Measurements from ENCODE around the gene MRC1.

DNA sequence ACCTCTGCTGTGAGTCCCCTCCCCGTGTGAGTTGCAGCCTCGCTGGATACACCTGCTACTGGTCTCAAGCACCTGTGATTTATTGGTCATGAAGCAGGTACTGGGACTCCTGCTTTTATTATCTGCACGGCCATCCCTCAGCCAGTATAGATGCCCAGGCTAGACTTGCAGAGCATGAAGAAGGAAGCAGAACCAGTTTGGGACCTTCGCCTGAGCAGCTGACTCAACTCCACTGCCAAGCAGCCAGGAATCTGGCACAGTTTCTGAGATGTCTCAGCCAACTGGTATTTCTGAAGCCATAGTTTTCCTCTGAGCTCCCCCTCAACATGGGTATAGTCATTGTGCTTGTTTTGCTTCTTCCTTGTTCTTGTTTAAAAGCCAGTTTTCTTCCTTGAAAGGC lies 114.6 kb downstream of the MRC1 start:
- TF ChIP-seq TBP (IDR thresholded peaks at IDR 0.05; ENCODE audit: low read depth, low read length), result no peak
- no peak for TF ChIP-seq POLR2AphosphoS5 (IDR thresholded peaks at IDR 0.05; ENCODE audit: low read depth, low read length)
- TF ChIP-seq KDM1A (IDR thresholded peaks at IDR 0.05; ENCODE audit: borderline replicate concordance, low read length), result no peak
- TF ChIP-seq CHD1 (IDR thresholded peaks at IDR 0.05; ENCODE audit: low read depth, low read length), result no peak
- TF ChIP-seq MAFK (IDR thresholded peaks at IDR 0.05; ENCODE audit: low read depth, low read length), result no peak
- TF ChIP-seq POLR2A (IDR thresholded peaks at IDR 0.05; ENCODE audit: control extremely low read depth in 1 of 2, low read depth in 2 of 2, low read length in 2 of 2), result no peak
- TF ChIP-seq SP1 (IDR thresholded peaks at IDR 0.05; ENCODE audit: low read depth, low read length), result no peak
- TF ChIP-seq, protein P1, sequence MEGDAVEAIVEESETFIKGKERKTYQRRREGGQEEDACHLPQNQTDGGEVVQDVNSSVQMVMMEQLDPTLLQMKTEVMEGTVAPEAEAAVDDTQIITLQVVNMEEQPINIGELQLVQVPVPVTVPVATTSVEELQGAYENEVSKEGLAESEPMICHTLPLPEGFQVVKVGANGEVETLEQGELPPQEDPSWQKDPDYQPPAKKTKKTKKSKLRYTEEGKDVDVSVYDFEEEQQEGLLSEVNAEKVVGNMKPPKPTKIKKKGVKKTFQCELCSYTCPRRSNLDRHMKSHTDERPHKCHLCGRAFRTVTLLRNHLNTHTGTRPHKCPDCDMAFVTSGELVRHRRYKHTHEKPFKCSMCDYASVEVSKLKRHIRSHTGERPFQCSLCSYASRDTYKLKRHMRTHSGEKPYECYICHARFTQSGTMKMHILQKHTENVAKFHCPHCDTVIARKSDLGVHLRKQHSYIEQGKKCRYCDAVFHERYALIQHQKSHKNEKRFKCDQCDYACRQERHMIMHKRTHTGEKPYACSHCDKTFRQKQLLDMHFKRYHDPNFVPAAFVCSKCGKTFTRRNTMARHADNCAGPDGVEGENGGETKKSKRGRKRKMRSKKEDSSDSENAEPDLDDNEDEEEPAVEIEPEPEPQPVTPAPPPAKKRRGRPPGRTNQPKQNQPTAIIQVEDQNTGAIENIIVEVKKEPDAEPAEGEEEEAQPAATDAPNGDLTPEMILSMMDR (IDR thresholded peaks at IDR 0.05; ENCODE audit: control extremely low read depth in 1 of 3, insufficient read depth in 1 of 3, low read depth in 1 of 3, low read length in 3 of 3), result no peak
- TF ChIP-seq EP300 (IDR thresholded peaks at IDR 0.05; ENCODE audit: borderline replicate concordance in 1 of 2, low read depth in 2 of 2, low read length in 2 of 2), result no peak
